Measurements from ENCODE around the gene KRTAP16-1.

KRTAP16-1 gene

GRCh38 chr17:41258406-41258805 is 50.7 kb downstream of the KRTAP16-1 start:
- H3K4me3 ChIP-seq (ENCODE audit: low read length) = no peak overlapping the region
- no peak for DNase-seq (ENCODE audit: low read depth)
- no peak for TF ChIP-seq CTCF (conservative IDR thresholded peaks at IDR 0.05; ENCODE audit: low read depth, low read length)

Data from retinal pigment epithelial cell (primary cell).